GM23248 (cell line): Measurements from ENCODE around the gene PROC. TPM values are rescaled to one million over a fixed set of nuclear protein-coding genes. Genes with fewer than 3 reads are reported as not detected.
"Not testable (repeated sequence)": the region's sequence is repeated elsewhere in the genome, so short reads cannot be mapped to it uniquely, and the experiment has no call there.

Experiments
- DNase-seq: peaks from one replicate; pipeline ENCODE4 v3.0.0-alpha.2; 2015
- H2AFZ ChIP-seq: fragments of 200-600 bp; sonication (generic); 2 replicates; pipeline ENCODE4 v1.6.1; 2016; ENCODE audit warnings: antibody characterized with exemption
- H3F3A ChIP-seq: fragments of 200-600 bp; sonication (generic); 2 replicates; pipeline ENCODE4 v1.6.1; 2016; ENCODE audit warnings: mild to moderate bottlenecking, antibody characterized with exemption, mixed run types; ENCODE audit not compliant: insufficient read depth
- H3K27ac ChIP-seq: fragments of 200-600 bp; sonication (generic); 2 replicates; pipeline ENCODE4 v1.5.1; 2016; ENCODE audit warnings: mild to moderate bottlenecking
- H3K27me3 ChIP-seq: fragments of 200-600 bp; sonication (generic); replicated peaks from 2 replicates; pipeline ENCODE4 v1.6.1; 2016; ENCODE audit warnings: mild to moderate bottlenecking; ENCODE audit not compliant: insufficient read depth
- H3K36me3 ChIP-seq: fragments of 200-600 bp; sonication (generic); 2 replicates; pipeline ENCODE4 v1.6.1; 2016; ENCODE audit warnings: low read depth, mild to moderate bottlenecking
- H3K4me1 ChIP-seq: fragments of 200-600 bp; sonication (generic); 2 replicates; pipeline ENCODE4 v1.6.1; 2016; ENCODE audit warnings: mild to moderate bottlenecking; ENCODE audit not compliant: insufficient read depth
- H3K4me2 ChIP-seq: fragments of 200-600 bp; sonication (generic); one replicate; pipeline ENCODE4 v1.6.1; 2016; ENCODE audit warnings: mild to moderate bottlenecking; ENCODE audit not compliant: unreplicated experiment
- H3K4me3 ChIP-seq: fragments of 200-600 bp; sonication (generic); 2 replicates; pipeline ENCODE4 v1.5.1; 2016; ENCODE audit warnings: mild to moderate bottlenecking
- H3K79me2 ChIP-seq: fragments of 200-600 bp; sonication (generic); 2 replicates; pipeline ENCODE4 v1.6.1; 2016; ENCODE audit warnings: mild to moderate bottlenecking; ENCODE audit not compliant: insufficient read depth
- H3K9ac ChIP-seq: fragments of 200-600 bp; sonication (generic); 2 replicates; pipeline ENCODE4 v1.6.1; 2016; ENCODE audit warnings: mild to moderate bottlenecking
- H3K9me2 ChIP-seq: fragments of 200-600 bp; sonication (generic); 2 replicates; pipeline ENCODE4 v1.6.1; 2016; ENCODE audit warnings: mixed run types, mild to moderate bottlenecking, moderate library complexity; ENCODE audit not compliant: insufficient read depth
- H3K9me3 ChIP-seq: fragments of 200-600 bp; sonication (generic); one replicate; pipeline ENCODE4 v1.6.1; 2017; ENCODE audit warnings: low read depth
- H4K20me1 ChIP-seq: fragments of 200-600 bp; sonication (generic); 2 replicates; pipeline ENCODE4 v1.6.0; 2016; ENCODE audit not compliant: insufficient read depth
- EZH2 ChIP-seq: fragments of 200-600 bp; sonication (generic); IDR thresholded peaks from 2 replicates; pipeline ENCODE4 v1.6.1; 2018; ENCODE audit warnings: antibody characterized with exemption, mild to moderate bottlenecking; ENCODE audit not compliant: insufficient read depth, poor library complexity, severe bottlenecking
- EZH2phosphoT487 ChIP-seq: fragments of 200-600 bp; sonication (generic); IDR thresholded peaks from 2 replicates; pipeline ENCODE4 v1.6.1; 2018; ENCODE audit warnings: antibody characterized with exemption, moderate library complexity, mild to moderate bottlenecking, low read depth; ENCODE audit not compliant: insufficient read depth
- WGBS, 2 experiments: methylation state at CpG; one replicate each; pipeline ENCODE4 v1.1.6; 2015 to 2017; ENCODE audit warnings: low lambda C conversion rate in 2 of 2, low coverage in 1 of 2; ENCODE audit errors: missing lambda C conversion rate in 2 of 2; 5-methylcytosine and 5-hydroxymethylcytosine counted together
- in situ Hi-C: fragments of 300-500 bp; cut with MboI; formaldehyde crosslinking; loops from 2 replicates; pipeline ENCODE4 v1.15.0; 2020
- polyA plus RNA-seq: library from polyadenylated mRNA; unstranded; fragments of >200 nt; fragmentation: Nextera tagmentation; extraction: Ambion mirVana; gene quantifications from 2 replicates; pipeline ENCODE4 v1.2.1, GENCODE V29; 2016
- total RNA-seq: library from RNA; depleted of rRNA; stranded (reverse); fragments of >200 nt; shearing (Covaris generic); gene quantifications from 2 replicates; pipeline ENCODE4 v1.2.3, GENCODE V29; 2014

Gene PROC
- total and polyA plus RNA-seq, 2 experiments from 2014 or later, result not detected

DNA sequence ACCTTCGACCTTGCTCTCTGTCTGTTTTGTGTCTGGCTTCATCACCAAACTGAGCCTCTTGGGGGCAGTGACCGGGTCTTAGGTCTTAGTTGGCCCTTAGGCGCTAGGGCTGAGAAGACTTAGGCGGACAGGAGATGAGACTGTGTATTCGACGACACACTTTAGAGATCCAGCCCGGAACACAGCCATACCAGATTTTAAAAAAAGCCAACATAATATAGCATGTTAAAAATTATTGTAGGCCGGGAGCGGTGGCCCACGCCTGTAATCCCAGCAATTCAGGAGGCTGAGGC lies 9.5 kb upstream of the PROC start:
- H3K27me3 ChIP-seq, result no peaks in the 10 kb centered on the region
- in situ Hi-C loops, result no loop called here
- H4K20me1 ChIP-seq, result no peaks in the 10 kb centered on the region
- peaks cover 47% of the 10 kb centered on the region for H3K4me1 ChIP-seq
- peak overlapping the region; percentile 81 for H3K9ac ChIP-seq
- no peak for DNase-seq
- H3K27ac ChIP-seq, result peak overlapping the region; percentile 72
- WGBS, 2 experiments, result 83 to 86% methylated on average over 10 of the region's 10 CpGs
- no peaks in the 10 kb centered on the region for H3K9me3 ChIP-seq
- peak overlapping the region; percentile 64 for H2AFZ ChIP-seq
- peaks cover 44% of the 10 kb centered on the region for H3F3A ChIP-seq
- H3K79me2 ChIP-seq, result no peaks in the 10 kb centered on the region
- no peak for TF ChIP-seq EZH2phosphoT487
- no peak for TF ChIP-seq EZH2
- H3K36me3 ChIP-seq, result no peaks in the 10 kb centered on the region
- no peak overlapping the region for H3K4me2 ChIP-seq
- no peak overlapping the region for H3K4me3 ChIP-seq
- no peaks in the 10 kb centered on the region for H3K9me2 ChIP-seq

DNA sequence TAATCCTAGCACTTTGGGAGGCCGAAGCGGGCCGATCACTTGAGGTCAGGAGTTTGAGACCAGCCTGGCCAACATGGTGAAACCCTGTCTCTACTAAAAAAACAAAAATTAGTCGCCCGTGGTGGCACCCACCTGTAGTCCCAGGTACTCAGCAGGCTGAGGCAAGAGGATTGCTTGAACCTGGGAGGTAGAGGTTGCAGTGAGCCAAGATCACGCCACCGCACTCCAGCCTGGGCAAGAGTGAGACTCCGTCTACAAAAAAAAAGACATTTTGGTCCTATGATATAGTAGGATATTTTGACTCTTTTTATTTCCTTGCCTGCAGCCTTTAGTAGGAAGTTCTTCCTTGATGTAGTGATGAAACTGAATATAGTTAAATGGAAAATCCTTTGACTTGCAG lies 8.5 kb upstream of the PROC start:
- H4K20me1 ChIP-seq, H3K9ac ChIP-seq, H2AFZ ChIP-seq, in situ Hi-C loops, DNase-seq, H3K9me2 ChIP-seq, H3K9me3 ChIP-seq, H3K27me3 ChIP-seq, H3K4me2 ChIP-seq, H3K4me3 ChIP-seq, H3K36me3 ChIP-seq, H3K79me2 ChIP-seq: not testable (repeated sequence)
- peaks cover 57% of the 10 kb centered on the region for H3K4me1 ChIP-seq
- WGBS, 2 experiments, result 97 to 98% methylated on average over 8 of the region's 8 CpGs
- H3F3A ChIP-seq, result peaks cover 50% of the 10 kb centered on the region
- peak overlapping the region; percentile 87 for H3K27ac ChIP-seq

DNA sequence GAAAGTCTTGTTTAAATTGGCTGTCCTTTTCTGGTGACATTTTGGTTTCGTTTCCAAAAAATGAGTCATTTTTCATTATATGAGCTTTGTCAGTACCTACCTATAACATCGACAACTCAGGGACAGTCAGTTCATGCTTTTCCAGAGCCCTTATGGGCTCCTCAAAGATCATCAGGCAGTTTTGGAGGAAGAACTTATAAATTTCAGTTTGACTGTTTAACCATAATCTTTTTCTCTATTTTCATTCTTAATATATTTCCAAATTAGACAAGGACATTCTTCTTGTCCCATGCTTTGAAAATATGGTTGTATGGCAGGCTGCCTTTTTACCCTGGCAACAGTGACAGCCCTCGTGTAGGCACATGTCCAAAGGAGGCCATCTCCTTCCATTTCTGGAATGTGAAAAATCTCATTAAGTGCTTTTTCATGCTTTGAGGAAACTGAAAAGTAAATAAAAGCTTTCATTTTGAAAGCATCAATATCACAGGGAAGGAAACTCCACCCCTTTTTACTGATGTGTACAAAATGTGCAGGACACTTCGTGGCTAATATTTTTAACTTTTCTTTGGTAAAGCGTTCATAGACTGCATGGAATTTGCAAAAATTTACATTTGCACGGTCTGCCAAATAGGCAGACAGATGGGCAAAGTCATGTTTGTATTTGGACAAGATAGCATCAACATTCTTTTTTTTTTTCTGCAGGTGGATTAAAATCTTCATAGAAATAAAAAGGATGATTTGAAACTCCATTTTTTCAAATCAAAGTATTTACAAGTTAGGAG lies 7.2 kb upstream of the PROC start:
- H3F3A ChIP-seq, result peaks cover 50% of the 10 kb centered on the region
- TF ChIP-seq EZH2 (no peak), EZH2phosphoT487 (no peak)
- peaks cover 57% of the 10 kb centered on the region for H3K4me1 ChIP-seq
- peak overlapping the region; percentile 76 for H2AFZ ChIP-seq
- DNase-seq, result peak; percentile 83
- H3K79me2 ChIP-seq, result no peaks in the 10 kb centered on the region
- peak overlapping the region; percentile 65 for H3K9ac ChIP-seq
- H3K4me3 ChIP-seq, result peak overlapping the region; percentile 60
- 1% methylated on average over 6 of the region's 6 CpGs for WGBS, 2 experiments
- H3K36me3 ChIP-seq, result no peaks in the 10 kb centered on the region
- H3K27ac ChIP-seq, result peak overlapping the region; percentile 87
- H3K9me3 ChIP-seq, result no peaks in the 10 kb centered on the region
- no peaks in the 10 kb centered on the region for H3K9me2 ChIP-seq
- no peaks in the 10 kb centered on the region for H3K27me3 ChIP-seq
- H3K4me2 ChIP-seq, result peak overlapping the region; percentile 66
- in situ Hi-C loops, result no loop called here
- no peaks in the 10 kb centered on the region for H4K20me1 ChIP-seq

DNA sequence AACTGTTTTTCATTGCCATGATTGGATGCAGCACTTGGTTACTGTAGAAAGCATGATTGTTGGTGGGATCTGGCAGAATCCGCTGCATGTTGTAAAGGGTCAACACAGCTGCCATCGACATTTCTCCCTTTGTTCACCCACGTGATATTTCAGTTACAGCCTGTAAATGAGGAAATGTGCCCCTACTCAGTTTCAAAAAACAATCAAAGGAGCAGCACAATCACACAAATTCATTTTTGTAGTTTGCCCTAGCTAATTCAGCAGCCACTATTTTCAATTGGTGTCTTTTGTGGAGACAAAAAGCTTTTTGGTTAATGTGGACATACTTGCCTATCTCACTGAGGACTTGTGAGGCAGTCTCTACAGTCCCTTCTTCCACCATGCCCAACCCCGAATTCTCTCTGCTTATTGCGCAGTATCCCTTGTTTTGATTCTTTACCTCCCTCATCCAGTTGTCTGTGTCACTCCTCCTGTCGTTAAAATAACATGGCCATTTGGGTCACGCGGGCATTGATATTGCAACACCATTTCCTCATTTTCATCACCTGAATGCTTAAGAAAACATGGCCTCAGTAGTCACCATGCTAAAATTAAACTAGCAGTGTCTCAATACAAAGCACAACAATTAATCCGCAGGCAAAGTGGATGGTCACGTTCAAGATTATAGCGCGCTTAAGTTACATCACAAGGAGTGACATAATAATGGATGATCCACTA lies 6.4 kb upstream of the PROC start:
- peaks cover 50% of the 10 kb centered on the region for H3F3A ChIP-seq
- TF ChIP-seq EZH2 (no peak), EZH2phosphoT487 (no peak)
- H3K4me1 ChIP-seq, result peaks cover 50% of the 10 kb centered on the region
- H3K9ac ChIP-seq, result peak overlapping the region; percentile 65
- peak overlapping the region; percentile 76 for H2AFZ ChIP-seq
- WGBS, 2 experiments, result 65 to 66% methylated on average over 12 of the region's 12 CpGs
- in situ Hi-C loops, result no loop called here
- H3K79me2 ChIP-seq, result no peaks in the 10 kb centered on the region
- H4K20me1 ChIP-seq, result no peaks in the 10 kb centered on the region
- H3K9me3 ChIP-seq, result no peaks in the 10 kb centered on the region
- no peaks in the 10 kb centered on the region for H3K9me2 ChIP-seq
- H3K36me3 ChIP-seq, result no peaks in the 10 kb centered on the region
- peak overlapping the region; percentile 66 for H3K4me2 ChIP-seq
- no peak for DNase-seq
- H3K27ac ChIP-seq, result peak overlapping the region; percentile 87
- H3K4me3 ChIP-seq, result peak overlapping the region; percentile 60
- H3K27me3 ChIP-seq, result no peaks in the 10 kb centered on the region
